Neural cell (in vitro differentiated cells): Measurements from ENCODE around the gene ZNF14. TPM values are rescaled to one million over a fixed set of nuclear protein-coding genes. Genes with fewer than 3 reads are reported as not detected.
"Not testable (repeated sequence)": the region's sequence is repeated elsewhere in the genome, so short reads cannot be mapped to it uniquely, and the experiment has no call there.

Source experiments
- H2AFZ ChIP-seq: fragments of 200-600, 300-800 bp; sonication (generic), shearing (Covaris generic); 2 replicates; pipeline ENCODE4 v1.6.0; 2014; ENCODE audit warnings: low read depth, mild to moderate bottlenecking, antibody characterized with exemption, low read length, moderate library complexity
- H3F3A ChIP-seq: fragments of 200-600 bp; shearing (Covaris generic); 2 replicates; pipeline ENCODE4 v1.6.1; 2016; ENCODE audit warnings: mild to moderate bottlenecking, moderate library complexity, mixed read lengths, antibody characterized with exemption, low read length; ENCODE audit not compliant: insufficient read depth, poor library complexity, severe bottlenecking
- H3K27ac ChIP-seq: fragments of 200-600, 300-800 bp; sonication (generic), shearing (Covaris generic); 2 replicates; pipeline ENCODE4 v1.5.1; 2014; ENCODE audit warnings: mild to moderate bottlenecking, low read length, moderate library complexity
- H3K27me3 ChIP-seq: fragments of 300-800, 200-600 bp; sonication (generic), shearing (Covaris generic); 2 replicates; pipeline ENCODE4 v1.6.0; 2014; ENCODE audit warnings: mild to moderate bottlenecking, low read depth, low read length, moderate library complexity; ENCODE audit not compliant: insufficient read depth
- H3K36me3 ChIP-seq: fragments of 300-800, 200-600 bp; sonication (generic), shearing (Covaris generic); 2 replicates; pipeline ENCODE4 v1.5.1; 2014; ENCODE audit warnings: mild to moderate bottlenecking, antibody characterized with exemption, low read length, moderate library complexity; ENCODE audit not compliant: insufficient read depth
- H3K4me2 ChIP-seq: fragments of 300-800, 200-600 bp; sonication (generic), shearing (Covaris generic); 2 replicates; pipeline ENCODE4 v1.6.0; 2014; ENCODE audit warnings: mild to moderate bottlenecking, low read length
- H3K4me3 ChIP-seq: fragments of 300-800, 200-600 bp; sonication (generic), shearing (Covaris generic); 2 replicates; pipeline ENCODE4 v1.5.1; 2014; ENCODE audit warnings: mild to moderate bottlenecking, low read length, moderate library complexity
- H3K79me2 ChIP-seq: fragments of 200-600 bp; shearing (Covaris generic); replicated peaks from 2 replicates; pipeline ENCODE4 v1.6.0; 2014; ENCODE audit warnings: mild to moderate bottlenecking, low read length, moderate library complexity; ENCODE audit not compliant: insufficient read depth
- H3K9ac ChIP-seq: fragments of 300-800, 200-600 bp; sonication (generic), shearing (Covaris generic); 2 replicates; pipeline ENCODE4 v1.6.1; 2016; ENCODE audit warnings: mild to moderate bottlenecking, low read length, mixed read lengths
- H3K9me2 ChIP-seq: fragments of 200-600 bp; shearing (Covaris generic); 2 replicates; pipeline ENCODE4 v1.6.1; 2016; ENCODE audit warnings: mild to moderate bottlenecking, low read length, mixed read lengths; ENCODE audit not compliant: insufficient read depth
- H3K9me3 ChIP-seq: fragments of 200-600, 300-800 bp; sonication (generic), shearing (Covaris generic); 2 replicates; pipeline ENCODE4 v1.6.1; 2016; ENCODE audit warnings: mild to moderate bottlenecking, mixed run types, low read length, moderate library complexity, mixed read lengths
- H4K20me1 ChIP-seq: fragments of 200-600 bp; shearing (Covaris generic); 2 replicates; pipeline ENCODE4 v1.6.1; 2016; ENCODE audit warnings: mild to moderate bottlenecking, mixed run types; ENCODE audit not compliant: insufficient read depth
- EP300 ChIP-seq: fragments of 450-650 bp; conservative IDR thresholded peaks from 2 replicates; pipeline ENCODE4 v1.6.1; 2014; ENCODE audit warnings: antibody characterized with exemption, mild to moderate bottlenecking, moderate library complexity; ENCODE audit not compliant: poor library complexity, severe bottlenecking
- EZH2 ChIP-seq: fragments of 200-600, 300-800 bp; shearing (Covaris generic), sonication (generic); IDR thresholded peaks from 2 replicates; pipeline ENCODE4 v1.6.1; 2014; ENCODE audit warnings: antibody characterized with exemption, low read length, borderline replicate concordance, mild to moderate bottlenecking; ENCODE audit not compliant: insufficient read depth, poor library complexity, severe bottlenecking
- MXI1 ChIP-seq: fragments of 450-650 bp; conservative IDR thresholded peaks from 2 replicates; pipeline ENCODE4 v1.6.1; 2014; ENCODE audit warnings: antibody characterized with exemption, mild to moderate bottlenecking; ENCODE audit not compliant: poor library complexity, severe bottlenecking
- POLR2AphosphoS5 ChIP-seq: IDR thresholded peaks from 2 replicates; pipeline ENCODE4 v1.6.1; 2012
- RAD21 ChIP-seq: fragments of 450-650 bp; conservative IDR thresholded peaks from 2 replicates; pipeline ENCODE4 v1.6.1; 2014; ENCODE audit warnings: antibody characterized with exemption, mild to moderate bottlenecking, moderate library complexity
- SMC3 ChIP-seq: fragments of 450-650 bp; conservative IDR thresholded peaks from 2 replicates; pipeline ENCODE4 v1.6.1; 2014; ENCODE audit warnings: antibody characterized with exemption, mild to moderate bottlenecking, moderate library complexity; ENCODE audit not compliant: poor library complexity
- TAF1 ChIP-seq: IDR thresholded peaks from 2 replicates; pipeline ENCODE4 v1.6.1; 2012; ENCODE audit warnings: low read depth
- polyA plus RNA-seq: library from polyadenylated mRNA; depleted of rRNA; stranded (reverse); fragments of >200 nt; gene quantifications from 2 replicates; pipeline ENCODE4 v1.2.3, GENCODE V29; 2014
- TF ChIP-seq, protein P1 (sequence below): IDR thresholded peaks from 2 replicates; pipeline ENCODE4 v1.6.1; 2012; ENCODE audit warnings: borderline replicate concordance
- TF ChIP-seq, protein P2 (sequence below): fragments of 450-650 bp; IDR thresholded peaks from 2 replicates; pipeline ENCODE4 v1.5.1; 2014; ENCODE audit warnings: antibody characterized with exemption, mild to moderate bottlenecking, moderate library complexity; ENCODE audit not compliant: poor library complexity, severe bottlenecking

Gene ZNF14
- polyA plus RNA-seq, 1 donor from 2014 or later = 8.2 TPM

DNA sequence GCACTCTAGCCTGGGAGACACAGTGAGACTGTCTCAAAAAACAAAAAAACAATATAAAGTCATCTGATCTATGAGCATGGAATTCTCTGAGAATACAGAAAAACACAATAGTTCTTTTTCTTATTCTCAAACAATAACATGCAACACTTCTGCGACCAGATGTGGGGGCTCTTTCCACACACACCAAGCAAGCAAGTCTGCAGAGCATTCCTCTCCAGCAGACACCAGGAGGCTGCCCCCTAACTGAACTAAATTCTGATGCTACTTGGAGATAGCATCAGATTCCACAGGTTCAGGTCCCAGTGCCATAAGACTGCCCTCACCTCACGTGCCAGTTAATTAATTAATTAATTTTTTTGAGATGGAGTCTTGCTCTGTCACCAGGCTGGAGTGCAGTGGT is 36.5 kb downstream of the ZNF14 start:
- Histone ChIP-seq H3K27me3 (no peaks in the 10 kb centered on the region), H3K27ac (no peak overlapping the region), H3K9me2 (no peaks in the 10 kb centered on the region), H4K20me1 (no peaks in the 10 kb centered on the region), H3K9ac (no peak overlapping the region), H3K36me3 (no peaks in the 10 kb centered on the region), H3K9me3 (no peaks in the 10 kb centered on the region), H3K4me3 (no peak overlapping the region), H3K79me2 (no peaks in the 10 kb centered on the region), H2AFZ (no peak overlapping the region), H3K4me2 (no peak overlapping the region), H3F3A (no peaks in the 10 kb centered on the region)
- TF ChIP-seq RAD21 = no peak
- no peak for TF ChIP-seq TAF1
- no peak for TF ChIP-seq MXI1
- TF ChIP-seq EP300 = no peak
- no peak for TF ChIP-seq POLR2AphosphoS5

DNA sequence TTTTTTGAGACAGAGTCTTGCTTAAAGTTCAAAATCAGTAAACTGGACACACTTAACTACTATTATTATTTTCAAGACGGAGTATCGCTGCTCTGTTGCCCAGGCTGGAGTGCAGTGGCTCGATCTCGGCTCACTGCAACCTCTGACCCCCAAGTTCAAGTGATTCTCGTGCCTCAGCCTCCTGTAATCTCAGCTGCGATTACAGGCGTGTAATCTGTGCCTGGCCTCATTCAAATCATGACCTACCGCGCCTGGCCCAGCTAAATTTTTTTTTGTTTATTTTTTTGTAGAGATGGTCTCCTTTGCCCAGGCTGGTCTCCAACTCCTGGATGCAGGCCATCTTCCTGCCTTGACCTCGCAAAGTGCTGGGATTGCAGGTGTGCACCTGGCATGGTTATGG is 41.2 kb downstream of the ZNF14 start:
- H3K79me2 ChIP-seq = no peaks in the 10 kb centered on the region
- H3K27ac ChIP-seq = no peak overlapping the region
- H2AFZ ChIP-seq = no peak overlapping the region
- H3F3A ChIP-seq = no peaks in the 10 kb centered on the region
- no peaks in the 10 kb centered on the region for H3K9me3 ChIP-seq
- H3K4me3 ChIP-seq = no peak overlapping the region
- no peaks in the 10 kb centered on the region for H3K36me3 ChIP-seq
- H3K4me2 ChIP-seq = no peak overlapping the region
- no peaks in the 10 kb centered on the region for H3K9me2 ChIP-seq
- H4K20me1 ChIP-seq = no peaks in the 10 kb centered on the region
- no peak for TF ChIP-seq SMC3
- TF ChIP-seq RAD21 = no peak
- TF ChIP-seq POLR2AphosphoS5 = no peak
- TF ChIP-seq EP300 = no peak
- no peak for TF ChIP-seq TAF1
- TF ChIP-seq EZH2 = no peak
- TF ChIP-seq, protein P1, sequence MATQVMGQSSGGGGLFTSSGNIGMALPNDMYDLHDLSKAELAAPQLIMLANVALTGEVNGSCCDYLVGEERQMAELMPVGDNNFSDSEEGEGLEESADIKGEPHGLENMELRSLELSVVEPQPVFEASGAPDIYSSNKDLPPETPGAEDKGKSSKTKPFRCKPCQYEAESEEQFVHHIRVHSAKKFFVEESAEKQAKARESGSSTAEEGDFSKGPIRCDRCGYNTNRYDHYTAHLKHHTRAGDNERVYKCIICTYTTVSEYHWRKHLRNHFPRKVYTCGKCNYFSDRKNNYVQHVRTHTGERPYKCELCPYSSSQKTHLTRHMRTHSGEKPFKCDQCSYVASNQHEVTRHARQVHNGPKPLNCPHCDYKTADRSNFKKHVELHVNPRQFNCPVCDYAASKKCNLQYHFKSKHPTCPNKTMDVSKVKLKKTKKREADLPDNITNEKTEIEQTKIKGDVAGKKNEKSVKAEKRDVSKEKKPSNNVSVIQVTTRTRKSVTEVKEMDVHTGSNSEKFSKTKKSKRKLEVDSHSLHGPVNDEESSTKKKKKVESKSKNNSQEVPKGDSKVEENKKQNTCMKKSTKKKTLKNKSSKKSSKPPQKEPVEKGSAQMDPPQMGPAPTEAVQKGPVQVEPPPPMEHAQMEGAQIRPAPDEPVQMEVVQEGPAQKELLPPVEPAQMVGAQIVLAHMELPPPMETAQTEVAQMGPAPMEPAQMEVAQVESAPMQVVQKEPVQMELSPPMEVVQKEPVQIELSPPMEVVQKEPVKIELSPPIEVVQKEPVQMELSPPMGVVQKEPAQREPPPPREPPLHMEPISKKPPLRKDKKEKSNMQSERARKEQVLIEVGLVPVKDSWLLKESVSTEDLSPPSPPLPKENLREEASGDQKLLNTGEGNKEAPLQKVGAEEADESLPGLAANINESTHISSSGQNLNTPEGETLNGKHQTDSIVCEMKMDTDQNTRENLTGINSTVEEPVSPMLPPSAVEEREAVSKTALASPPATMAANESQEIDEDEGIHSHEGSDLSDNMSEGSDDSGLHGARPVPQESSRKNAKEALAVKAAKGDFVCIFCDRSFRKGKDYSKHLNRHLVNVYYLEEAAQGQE = no peak
- TF ChIP-seq, protein P2, sequence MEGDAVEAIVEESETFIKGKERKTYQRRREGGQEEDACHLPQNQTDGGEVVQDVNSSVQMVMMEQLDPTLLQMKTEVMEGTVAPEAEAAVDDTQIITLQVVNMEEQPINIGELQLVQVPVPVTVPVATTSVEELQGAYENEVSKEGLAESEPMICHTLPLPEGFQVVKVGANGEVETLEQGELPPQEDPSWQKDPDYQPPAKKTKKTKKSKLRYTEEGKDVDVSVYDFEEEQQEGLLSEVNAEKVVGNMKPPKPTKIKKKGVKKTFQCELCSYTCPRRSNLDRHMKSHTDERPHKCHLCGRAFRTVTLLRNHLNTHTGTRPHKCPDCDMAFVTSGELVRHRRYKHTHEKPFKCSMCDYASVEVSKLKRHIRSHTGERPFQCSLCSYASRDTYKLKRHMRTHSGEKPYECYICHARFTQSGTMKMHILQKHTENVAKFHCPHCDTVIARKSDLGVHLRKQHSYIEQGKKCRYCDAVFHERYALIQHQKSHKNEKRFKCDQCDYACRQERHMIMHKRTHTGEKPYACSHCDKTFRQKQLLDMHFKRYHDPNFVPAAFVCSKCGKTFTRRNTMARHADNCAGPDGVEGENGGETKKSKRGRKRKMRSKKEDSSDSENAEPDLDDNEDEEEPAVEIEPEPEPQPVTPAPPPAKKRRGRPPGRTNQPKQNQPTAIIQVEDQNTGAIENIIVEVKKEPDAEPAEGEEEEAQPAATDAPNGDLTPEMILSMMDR = no peak
- TF ChIP-seq MXI1 = no peak
- no peak overlapping the region for H3K9ac ChIP-seq
- no peaks in the 10 kb centered on the region for H3K27me3 ChIP-seq

DNA sequence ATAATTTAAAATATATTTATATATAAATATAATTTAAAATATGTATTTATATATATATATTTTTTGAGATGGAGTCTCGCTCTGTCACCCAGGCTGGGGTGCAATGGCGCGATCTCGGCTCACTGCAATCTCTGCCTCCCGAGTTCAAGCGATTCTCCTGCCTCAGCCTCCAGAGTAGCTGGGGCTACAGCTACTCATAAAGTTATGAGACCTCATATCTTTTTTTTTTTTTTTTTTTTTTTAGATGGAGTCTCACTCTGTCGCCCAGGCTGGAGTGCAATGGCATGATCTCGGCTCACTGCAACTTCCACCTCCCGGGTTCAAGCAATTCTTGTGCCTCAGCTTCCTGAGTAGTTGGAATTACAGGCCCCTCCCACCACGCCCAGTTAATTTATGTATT is 43.9 kb downstream of the ZNF14 start:
- not testable (repeated sequence) for H3K4me3 ChIP-seq, H3K27ac ChIP-seq, H3K4me2 ChIP-seq, H3K9me3 ChIP-seq, H4K20me1 ChIP-seq, H3K36me3 ChIP-seq, H3F3A ChIP-seq, H3K9me2 ChIP-seq, H3K9ac ChIP-seq, H3K27me3 ChIP-seq, H3K79me2 ChIP-seq, H2AFZ ChIP-seq
